DND-41 (cell line): Measurements from ENCODE around the gene UNC119B.

Source experiments
- ATAC-seq: fragments of 200-7000 bp; cut with Tn5 transposase; 3 replicates; pipeline ENCODE4 v1.9.1; 2021; ENCODE audit warnings: low read depth; ENCODE audit not compliant: insufficient read depth
- DNase-seq: peaks from one replicate; pipeline ENCODE4 v3.0.0-alpha.2; 2020
- H2AFZ ChIP-seq: 2 replicates; pipeline ENCODE4 v1.6.0; 2012; ENCODE audit warnings: low read depth, low read length
- H3K27ac ChIP-seq: 2 replicates; pipeline ENCODE4 v1.5.1; 2012; ENCODE audit warnings: low read length, inconsistent platforms
- H3K27me3 ChIP-seq: fragments of 200-600 bp; sonication (generic); 2 replicates; pipeline ENCODE4 v1.6.0; 2012; ENCODE audit warnings: low read length, mild to moderate bottlenecking, inconsistent platforms; ENCODE audit not compliant: insufficient read depth, poor library complexity
- H3K36me3 ChIP-seq: 2 replicates; pipeline ENCODE4 v1.5.1; 2012; ENCODE audit warnings: low read length, inconsistent platforms; ENCODE audit not compliant: insufficient read depth
- H3K4me1 ChIP-seq: 2 replicates; pipeline ENCODE4 v1.5.1; 2012; ENCODE audit warnings: mild to moderate bottlenecking, low read length; ENCODE audit not compliant: insufficient read depth
- H3K4me2 ChIP-seq: 2 replicates; pipeline ENCODE4 v1.6.0; 2012; ENCODE audit warnings: mild to moderate bottlenecking, moderate library complexity, low read length, inconsistent platforms; ENCODE audit not compliant: insufficient read depth
- H3K4me3 ChIP-seq, 2 experiments: fragments of 200-600 bp in 1 of 2; shearing (Covaris generic) in 1 of 2; 2 replicates each; pipeline ENCODE4 v1.5.1; 2012 to 2016; ENCODE audit warnings: inconsistent platforms in 2 of 2, low read length in 2 of 2, mild to moderate bottlenecking in 2 of 2, low read depth in 1 of 2, moderate library complexity in 1 of 2
- H3K79me2 ChIP-seq: 2 replicates; pipeline ENCODE4 v1.6.0; 2012; ENCODE audit warnings: low read length, inconsistent platforms; ENCODE audit not compliant: insufficient read depth
- H3K9ac ChIP-seq: 2 replicates; pipeline ENCODE4 v1.6.0; 2012; ENCODE audit warnings: low read depth, mild to moderate bottlenecking, inconsistent platforms, low read length, moderate library complexity
- H3K9me3 ChIP-seq: 2 replicates; pipeline ENCODE4 v1.5.1; 2012; ENCODE audit warnings: low read length, moderate library complexity, mild to moderate bottlenecking, inconsistent platforms; ENCODE audit not compliant: insufficient read depth, severe bottlenecking
- H4K20me1 ChIP-seq: 2 replicates; pipeline ENCODE4 v1.6.0; 2012; ENCODE audit warnings: low read length; ENCODE audit not compliant: insufficient read depth
- CTCF ChIP-seq: IDR thresholded peaks from 2 replicates; pipeline ENCODE4 v1.5.1; 2012; ENCODE audit warnings: borderline replicate concordance, low read length, moderate library complexity, mild to moderate bottlenecking; ENCODE audit not compliant: poor library complexity, severe bottlenecking; ENCODE audit errors: extremely low read depth
- EZH2 ChIP-seq: IDR thresholded peaks from 3 replicates; pipeline ENCODE4 v1.6.1; 2012; ENCODE audit warnings: borderline replicate concordance, low read depth, mild to moderate bottlenecking, moderate library complexity, low read length, inconsistent platforms; ENCODE audit not compliant: severe bottlenecking

The UNC119B gene

GRCh38 chr12:120721866-120722265, 11.6 kb downstream of the UNC119B start:
- DNase-seq: no peak
- peaks cover 59% of the 10 kb centered on the region for H3K36me3 ChIP-seq
- no peaks in the 10 kb centered on the region; the same call in 1 of the 2 replicates for H4K20me1 ChIP-seq
- H3K9ac ChIP-seq: no peak overlapping the region
- TF ChIP-seq EZH2 (no peak), CTCF (no peak)
- H3K4me3 ChIP-seq: no peak overlapping the region
- no peaks in the 10 kb centered on the region for H3K27me3 ChIP-seq
- H3K4me2 ChIP-seq: no peak overlapping the region
- no peak overlapping the region for H2AFZ ChIP-seq
- no peak for ATAC-seq
- peaks cover 20% of the 10 kb centered on the region for H3K4me1 ChIP-seq
- no peak overlapping the region for H3K27ac ChIP-seq
- peaks cover 6% of the 10 kb centered on the region for H3K79me2 ChIP-seq
- no peaks in the 10 kb centered on the region for H3K9me3 ChIP-seq

- H3K4me2 ChIP-seq: no peak overlapping the region
- no peak overlapping the region for H3K9ac ChIP-seq
- TF ChIP-seq EZH2 (no peak), CTCF (no peak)
- no peak overlapping the region for H3K27ac ChIP-seq
- no peaks in the 10 kb centered on the region for H3K9me3 ChIP-seq
- H3K4me3 ChIP-seq: no peak overlapping the region
- peaks cover 24% of the 10 kb centered on the region for H3K4me1 ChIP-seq
- no peak for ATAC-seq
- no peak for DNase-seq
- H3K27me3 ChIP-seq: no peaks in the 10 kb centered on the region
- peaks cover 60% of the 10 kb centered on the region for H3K36me3 ChIP-seq
- no peaks in the 10 kb centered on the region; the same call in 1 of the 2 replicates for H4K20me1 ChIP-seq
- H2AFZ ChIP-seq: no peak overlapping the region
- peaks cover 8% of the 10 kb centered on the region for H3K79me2 ChIP-seq
Measured at GRCh38 chr12:120722784-120723183, 12.5 kb downstream of the UNC119B start.

- peaks cover 9% of the 10 kb centered on the region for H3K79me2 ChIP-seq
- H2AFZ ChIP-seq: peak overlapping the region; percentile 83
- peaks cover 48% of the 10 kb centered on the region for H3K36me3 ChIP-seq
- peaks cover 24% of the 10 kb centered on the region for H3K4me1 ChIP-seq
- H4K20me1 ChIP-seq: no peaks in the 10 kb centered on the region; the same call in 1 of the 2 replicates
- no peak for ATAC-seq
- peak overlapping the region; percentile 87 for H3K9ac ChIP-seq
- DNase-seq: no peak
- H3K4me2 ChIP-seq: peak overlapping the region; percentile 88
- H3K27ac ChIP-seq: no peak overlapping the region
- no peaks in the 10 kb centered on the region for H3K27me3 ChIP-seq
- peak overlapping the region in 1 of 2 experiments; percentile 78; a peak in 1 of 4 replicates for H3K4me3 ChIP-seq
- no peaks in the 10 kb centered on the region for H3K9me3 ChIP-seq
- TF ChIP-seq EZH2 (no peak), CTCF (no peak)
Measured at GRCh38 chr12:120724720-120725119, 14.5 kb downstream of the UNC119B start.

GRCh38 chr12:120725151-120725658, 14.9 kb downstream of the UNC119B start:
- peak overlapping the region; percentile 87 for H3K9ac ChIP-seq
- H3K4me1 ChIP-seq: peaks cover 24% of the 10 kb centered on the region
- peak; percentile 8; the same call in 1 of the 3 replicates for ATAC-seq
- peaks cover 9% of the 10 kb centered on the region for H3K79me2 ChIP-seq
- H3K36me3 ChIP-seq: peaks cover 48% of the 10 kb centered on the region
- no peak for DNase-seq
- no peaks in the 10 kb centered on the region; the same call in 1 of the 2 replicates for H4K20me1 ChIP-seq
- H2AFZ ChIP-seq: peak overlapping the region; percentile 83
- H3K27me3 ChIP-seq: no peaks in the 10 kb centered on the region
- H3K9me3 ChIP-seq: no peaks in the 10 kb centered on the region
- peak overlapping the region; percentile 72 for H3K27ac ChIP-seq
- peak overlapping the region; percentile 88 for H3K4me2 ChIP-seq
- peak overlapping the region; percentile 54 to 78 for H3K4me3 ChIP-seq
- no peak for TF ChIP-seq CTCF
- no peak for TF ChIP-seq EZH2
